Uterus (tissue), 4 donors: ENCODE results near the gene OPCML. TPM values are rescaled to one million over a fixed set of nuclear protein-coding genes. Genes with fewer than 3 reads are reported as not detected.

ENCODE experiments used
- DNase-seq, 2 donors: peaks; one replicate each; pipeline ENCODE4 v3.0.0-alpha.2; 2019 to 2020
- H3K27ac ChIP-seq, 2 donors: fragments of 200-600 bp; sonication (generic); 1 replicate in 1 of 2; 2 replicates in 1 of 2; pipeline ENCODE4 v1.5.1; 2016 to 2018
- H3K27me3 ChIP-seq, 2 donors: fragments of 200-600 bp; sonication (generic); one replicate each; pipeline ENCODE4 v1.5.1; 2018 to 2019; ENCODE audit warnings: control low read depth in 1 of 2
- H3K36me3 ChIP-seq, 2 donors: fragments of 200-600 bp; sonication (generic); one replicate each; pipeline ENCODE4 v1.5.1; 2019; ENCODE audit warnings: control low read depth in 1 of 2
- H3K4me1 ChIP-seq, 2 donors: fragments of 200-600 bp; sonication (generic); one replicate each; pipeline ENCODE4 v1.5.1; 2018 to 2019; ENCODE audit warnings: control low read depth in 1 of 2
- H3K4me3 ChIP-seq, 2 donors: fragments of 200-600 bp; sonication (generic); 1 replicate in 1 of 2; 2 replicates in 1 of 2; pipeline ENCODE4 v1.5.1; 2018 to 2019; ENCODE audit warnings: mild to moderate bottlenecking in 1 of 2
- H3K9me3 ChIP-seq, 2 donors: fragments of 200-600 bp; sonication (generic); one replicate each; pipeline ENCODE4 v1.5.1; 2019; ENCODE audit warnings: control low read depth in 1 of 2
- POLR2A ChIP-seq, 2 donors: fragments of 450-650 bp; IDR thresholded peaks; one replicate each; pipeline ENCODE4 v1.6.1; 2016; ENCODE audit warnings: antibody characterized with exemption in 2 of 2, mild to moderate bottlenecking in 1 of 2, moderate library complexity in 1 of 2
- intact Hi-C: fragments of 100-400 bp; cut with DNase I; formaldehyde crosslinking; loops from one replicate; pipeline ENCODE4 v1.15.1; 2023; ENCODE audit warnings: low total_unique reads
- total RNA-seq, 4 donors: library from RNA; depleted of rRNA in 3 of 4; stranded (reverse); fragments of >200 nt in 3 of 4; gene quantifications; one replicate each; pipeline versions ENCODE4 v1.1.0 to v1.2.4, GENCODE V29; 2014 to 2023
- TF ChIP-seq, protein P1 (sequence below), 4 experiments: fragments of 200-600 bp in 2 of 4; fragments of 450-650 bp in 2 of 4; sonication (generic) in 2 of 4; IDR thresholded peaks; one replicate each; pipeline ENCODE4 v1.5.1; 2016 to 2019; ENCODE audit warnings: antibody characterized with exemption in 4 of 4, mild to moderate bottlenecking in 2 of 4, moderate library complexity in 1 of 4
- donor health status: DM: yes; HTN: yes; CAD: no.

Gene OPCML
- total RNA-seq, 4 donors from 2014 or later = under 0.01 to 3.9 (median 1.7) TPM

DNA sequence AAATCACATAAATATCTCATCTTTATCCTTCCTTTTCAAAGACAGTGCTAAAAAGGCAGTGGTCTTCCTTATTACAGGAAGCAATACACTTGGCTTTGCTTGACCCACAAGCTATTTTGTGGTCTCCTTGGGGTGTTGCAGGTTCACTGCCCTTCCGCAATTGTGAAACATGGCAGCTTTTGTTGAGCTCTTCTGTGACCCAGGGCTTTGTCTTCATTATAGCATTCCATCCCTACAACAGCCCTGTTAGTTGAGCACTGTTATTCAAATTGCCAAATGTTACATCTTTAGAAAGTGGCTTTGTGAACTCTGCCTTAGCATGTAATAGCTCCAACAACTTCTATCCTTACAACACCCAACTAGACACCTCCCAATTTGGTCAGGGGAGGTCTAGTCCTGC is 107.1 kb downstream of the OPCML start:
- DNase-seq = no peak
- Histone ChIP-seq H3K4me1 (no peaks in the 10 kb centered on the region), H3K9me3 (no peaks in the 10 kb centered on the region), H3K4me3 (no peak overlapping the region), H3K27me3 (no peaks in the 10 kb centered on the region), H3K36me3 (no peaks in the 10 kb centered on the region), H3K27ac (no peak overlapping the region)
- no peak for TF ChIP-seq POLR2A (IDR thresholded peaks at IDR 0.05)
- TF ChIP-seq, protein P1, sequence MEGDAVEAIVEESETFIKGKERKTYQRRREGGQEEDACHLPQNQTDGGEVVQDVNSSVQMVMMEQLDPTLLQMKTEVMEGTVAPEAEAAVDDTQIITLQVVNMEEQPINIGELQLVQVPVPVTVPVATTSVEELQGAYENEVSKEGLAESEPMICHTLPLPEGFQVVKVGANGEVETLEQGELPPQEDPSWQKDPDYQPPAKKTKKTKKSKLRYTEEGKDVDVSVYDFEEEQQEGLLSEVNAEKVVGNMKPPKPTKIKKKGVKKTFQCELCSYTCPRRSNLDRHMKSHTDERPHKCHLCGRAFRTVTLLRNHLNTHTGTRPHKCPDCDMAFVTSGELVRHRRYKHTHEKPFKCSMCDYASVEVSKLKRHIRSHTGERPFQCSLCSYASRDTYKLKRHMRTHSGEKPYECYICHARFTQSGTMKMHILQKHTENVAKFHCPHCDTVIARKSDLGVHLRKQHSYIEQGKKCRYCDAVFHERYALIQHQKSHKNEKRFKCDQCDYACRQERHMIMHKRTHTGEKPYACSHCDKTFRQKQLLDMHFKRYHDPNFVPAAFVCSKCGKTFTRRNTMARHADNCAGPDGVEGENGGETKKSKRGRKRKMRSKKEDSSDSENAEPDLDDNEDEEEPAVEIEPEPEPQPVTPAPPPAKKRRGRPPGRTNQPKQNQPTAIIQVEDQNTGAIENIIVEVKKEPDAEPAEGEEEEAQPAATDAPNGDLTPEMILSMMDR (IDR thresholded peaks at IDR 0.05) = no peak
- intact Hi-C loops = no loop called here

DNA sequence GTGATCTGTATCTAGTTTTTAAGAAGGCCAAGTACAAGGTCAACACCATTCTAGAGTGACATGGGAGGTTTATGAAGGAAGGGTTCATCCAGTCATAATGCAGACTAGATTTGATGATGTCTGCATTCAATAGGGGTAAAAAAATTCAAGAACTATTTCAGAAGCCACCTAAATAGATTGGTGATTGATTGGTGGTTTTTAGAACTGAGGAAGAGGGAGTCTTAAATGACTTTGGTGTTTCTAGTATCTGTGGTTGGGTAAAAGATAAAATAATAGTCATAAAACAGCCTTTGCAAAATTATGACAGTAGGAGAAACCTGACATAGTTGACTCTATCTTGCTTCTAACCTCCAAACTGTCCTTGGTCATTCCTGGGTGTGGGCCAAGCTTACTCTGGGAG is 114.1 kb downstream of the OPCML start:
- Histone ChIP-seq H3K27me3 (no peaks in the 10 kb centered on the region), H3K4me3 (no peak overlapping the region), H3K9me3 (no peaks in the 10 kb centered on the region), H3K27ac (no peak overlapping the region), H3K4me1 (no peaks in the 10 kb centered on the region), H3K36me3 (no peaks in the 10 kb centered on the region)
- intact Hi-C loops = no loop called here
- no peak for DNase-seq
- TF ChIP-seq, protein P1 (IDR thresholded peaks at IDR 0.05) = no peak
- no peak for TF ChIP-seq POLR2A (IDR thresholded peaks at IDR 0.05)

DNA sequence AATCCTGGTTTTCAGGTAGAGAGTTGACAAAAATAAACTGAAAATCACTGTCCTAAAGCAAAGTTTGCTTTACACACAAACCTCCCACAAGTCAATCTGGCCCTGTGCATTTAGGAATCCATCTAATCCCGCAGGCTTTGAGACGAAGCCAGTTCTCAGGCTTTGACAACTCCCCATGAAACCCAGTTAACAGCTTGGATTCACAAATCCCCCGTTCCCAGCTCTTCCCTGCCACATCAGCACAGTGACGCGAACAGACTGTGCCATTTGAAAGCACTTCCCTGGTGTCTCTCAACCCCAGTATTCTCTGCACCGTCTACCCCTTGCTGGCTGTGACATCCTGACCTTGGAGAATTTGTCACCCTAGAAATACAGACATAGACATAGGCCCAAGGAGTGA is 117.8 kb downstream of the OPCML start:
- no peaks in the 10 kb centered on the region for H3K36me3 ChIP-seq
- no peaks in the 10 kb centered on the region for H3K27me3 ChIP-seq
- no peaks in the 10 kb centered on the region for H3K4me1 ChIP-seq
- H3K4me3 ChIP-seq = no peak overlapping the region
- no peak for DNase-seq
- H3K9me3 ChIP-seq = no peaks in the 10 kb centered on the region
- no peak for TF ChIP-seq POLR2A (IDR thresholded peaks at IDR 0.05)
- TF ChIP-seq, protein P1 (IDR thresholded peaks at IDR 0.05) = no peak
- intact Hi-C loops = no loop called here
- H3K27ac ChIP-seq = no peak overlapping the region

DNA sequence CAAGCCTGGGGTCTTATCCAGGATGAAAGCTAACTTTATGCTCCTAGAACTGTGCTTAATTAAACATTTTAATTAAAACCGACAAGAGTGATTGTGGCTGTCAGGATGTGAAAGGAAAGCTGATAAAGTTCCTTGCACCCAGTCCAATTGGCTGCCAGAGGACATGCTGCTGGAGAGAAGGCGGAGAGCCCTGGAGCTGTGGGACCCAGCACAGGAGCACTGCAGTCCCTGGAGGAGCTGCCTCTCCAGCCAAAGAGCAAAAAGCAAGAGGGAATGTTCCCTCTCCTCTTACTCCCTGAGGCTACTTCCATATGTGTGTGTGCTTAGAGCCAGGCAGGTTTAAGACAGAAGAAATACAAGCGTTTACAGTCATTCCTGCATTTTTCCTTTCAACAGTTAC is 118.6 kb downstream of the OPCML start:
- intact Hi-C loops = no loop called here
- DNase-seq = no peak
- no peak for TF ChIP-seq POLR2A (IDR thresholded peaks at IDR 0.05)
- TF ChIP-seq, protein P1 (IDR thresholded peaks at IDR 0.05) = no peak
- Histone ChIP-seq H3K27me3 (no peaks in the 10 kb centered on the region), H3K9me3 (no peaks in the 10 kb centered on the region), H3K36me3 (no peaks in the 10 kb centered on the region), H3K4me1 (no peaks in the 10 kb centered on the region), H3K27ac (no peak overlapping the region), H3K4me3 (no peak overlapping the region)

DNA sequence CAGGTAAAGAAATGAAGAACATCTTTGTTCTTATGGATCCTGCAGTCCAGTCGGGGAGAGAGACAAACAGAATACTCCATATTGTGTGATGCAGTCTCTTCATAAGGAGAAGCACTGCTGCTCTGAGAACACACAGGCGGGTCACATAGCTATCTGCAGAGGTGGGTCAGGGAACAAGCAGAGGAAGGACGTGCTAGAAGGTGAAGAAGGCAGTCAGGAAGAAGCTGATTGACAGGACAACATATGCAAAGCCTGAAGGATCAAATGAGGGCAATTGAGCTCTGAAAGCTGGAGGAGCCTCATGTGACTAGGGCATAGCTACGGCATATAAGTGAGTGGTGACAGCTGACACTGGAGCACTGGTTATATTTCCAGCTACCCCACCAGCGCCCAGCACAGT is 122.5 kb downstream of the OPCML start:
- DNase-seq = no peak
- TF ChIP-seq, protein P1 (IDR thresholded peaks at IDR 0.05) = no peak
- no peak for TF ChIP-seq POLR2A (IDR thresholded peaks at IDR 0.05)
- no peaks in the 10 kb centered on the region for H3K9me3 ChIP-seq
- H3K27ac ChIP-seq = no peak overlapping the region
- intact Hi-C loops = no loop called here
- no peaks in the 10 kb centered on the region for H3K4me1 ChIP-seq
- no peak overlapping the region for H3K4me3 ChIP-seq
- no peaks in the 10 kb centered on the region for H3K36me3 ChIP-seq
- no peaks in the 10 kb centered on the region for H3K27me3 ChIP-seq
